Adipocyte (in vitro differentiated cells): ENCODE measurements around the gene TEX12.

Source experiments
- DNase-seq: peaks from one replicate; pipeline ENCODE4 v3.0.0-alpha.2; 2015; ENCODE audit warnings: low read depth
- H3K27me3 ChIP-seq: replicated peaks from 2 replicates; pipeline ENCODE4 v1.7.0; 2013; ENCODE audit warnings: mild to moderate bottlenecking, low read length, moderate library complexity; ENCODE audit not compliant: control insufficient read depth, insufficient read depth
- H3K36me3 ChIP-seq: 2 replicates; pipeline ENCODE4 v1.7.0; 2013; ENCODE audit warnings: low read length, mild to moderate bottlenecking, moderate library complexity; ENCODE audit not compliant: control insufficient read depth, insufficient read depth, severe bottlenecking
- H3K4me1 ChIP-seq: 2 replicates; pipeline ENCODE4 v1.7.0; 2013; ENCODE audit warnings: mild to moderate bottlenecking, low read length, moderate library complexity; ENCODE audit not compliant: control insufficient read depth, insufficient read depth
- H3K4me3 ChIP-seq: 2 replicates; pipeline ENCODE4 v1.7.0; 2013; ENCODE audit warnings: mild to moderate bottlenecking, low read length, moderate library complexity
- H3K9ac ChIP-seq: 2 replicates; pipeline ENCODE4 v1.7.0; 2013; ENCODE audit warnings: mild to moderate bottlenecking, low read length, moderate library complexity
- H3K9me3 ChIP-seq: 2 replicates; pipeline ENCODE4 v1.7.0; 2013; ENCODE audit warnings: mild to moderate bottlenecking, low read length, moderate library complexity; ENCODE audit not compliant: control insufficient read depth

Gene TEX12, protein sequence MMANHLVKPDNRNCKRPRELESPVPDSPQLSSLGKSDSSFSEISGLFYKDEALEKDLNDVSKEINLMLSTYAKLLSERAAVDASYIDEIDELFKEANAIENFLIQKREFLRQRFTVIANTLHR

DNA sequence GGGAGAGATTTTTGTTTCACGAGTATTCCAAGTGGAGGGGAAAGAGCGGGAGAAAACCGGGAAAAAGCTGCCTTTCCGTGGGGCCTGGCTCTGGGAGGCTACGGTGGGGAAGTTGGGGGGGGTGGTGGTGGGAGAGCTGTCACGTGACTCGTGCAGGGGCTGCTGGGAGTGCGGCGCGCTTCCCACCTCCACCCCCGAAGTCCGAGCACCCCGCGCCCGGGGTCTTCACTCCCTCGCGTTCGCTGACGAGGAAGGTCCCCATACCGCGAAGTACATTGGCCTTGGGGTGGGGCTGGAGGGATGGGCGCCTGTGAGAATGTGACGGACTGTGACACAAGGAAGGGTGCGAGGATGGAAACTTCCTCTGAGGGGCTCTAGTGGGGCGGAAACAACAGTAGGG is at the start of gene TEX12:
Gene TEX12 (plus strand): TSS at position 228 of the 400 bp plus-strand sequence. CDS start 1,897 bp downstream, outside the sequence.
- Histone ChIP-seq H3K36me3 (no peaks in the 10 kb centered on the region), H3K27me3 (no peaks in the 10 kb centered on the region), H3K4me1 (peaks cover 8% of the 10 kb centered on the region), H3K4me3 (no peak within 1 kb of the TSS), H3K9ac (peak within 1 kb of the TSS; percentile 49), H3K9me3 (no peaks in the 10 kb centered on the region)
- DNase-seq = no peak

DNA sequence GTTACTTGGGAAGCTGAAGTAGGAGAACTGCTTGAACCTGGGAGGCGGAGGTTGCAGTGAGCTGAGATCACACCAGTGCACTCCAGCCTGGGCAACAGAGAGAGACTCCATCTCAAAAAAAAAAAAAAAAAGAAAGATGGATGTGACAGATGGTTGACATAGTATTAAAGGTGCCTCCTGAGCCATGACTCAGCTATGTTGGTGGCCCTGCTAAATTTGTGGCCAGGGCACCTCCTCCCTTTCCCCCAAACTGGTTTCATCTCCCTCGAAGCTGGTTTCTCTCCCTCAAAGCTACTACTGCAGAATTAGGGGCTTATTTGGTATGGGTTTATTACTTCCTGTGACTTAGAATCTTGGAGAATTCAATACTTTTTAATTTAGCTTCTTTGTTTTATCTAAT is 49.0 kb upstream of the TEX12 start:
- DNase-seq = no peak

DNA sequence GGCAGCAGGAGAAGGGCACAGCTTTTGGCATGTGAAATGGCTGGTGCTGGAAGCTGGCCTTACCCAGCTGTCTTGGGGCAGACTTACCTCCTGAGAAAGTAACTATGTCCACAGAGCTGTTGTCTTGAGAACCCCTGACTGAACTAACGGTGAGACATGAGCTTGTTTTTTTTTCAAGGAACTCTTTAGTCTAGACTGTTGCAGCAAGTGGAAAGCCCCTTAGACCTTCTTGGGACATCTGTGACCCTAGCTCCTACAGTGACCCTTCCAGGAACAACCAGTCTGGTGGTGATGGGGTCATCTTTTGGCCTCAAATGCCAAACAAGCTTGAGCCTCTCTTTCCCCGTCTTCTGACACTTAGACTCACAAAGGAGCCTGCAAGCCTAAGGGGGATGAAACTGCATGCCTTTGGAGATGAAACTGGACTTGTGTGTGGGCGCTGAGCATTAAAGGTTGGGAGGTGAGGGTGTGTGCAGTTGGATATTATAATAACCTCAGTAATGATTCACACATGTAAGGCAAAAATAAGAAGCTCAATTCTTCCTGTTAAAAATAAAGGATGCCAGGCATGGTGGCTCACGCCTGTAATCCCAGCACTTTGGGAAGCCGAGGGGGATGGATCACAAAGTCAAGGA is 45.1 kb upstream of the TEX12 start:
- DNase-seq = no peak
- no peaks in the 10 kb centered on the region for H3K27me3 ChIP-seq
- H3K4me3 ChIP-seq = no peak overlapping the region
- no peaks in the 10 kb centered on the region for H3K36me3 ChIP-seq
- no peaks in the 10 kb centered on the region for H3K9me3 ChIP-seq
- H3K4me1 ChIP-seq = peaks cover 5% of the 10 kb centered on the region
- H3K9ac ChIP-seq = no peak overlapping the region

More for the DNA sequence above, 49.0 kb upstream of the TEX12 start:
- Histone ChIP-seq H3K4me1 (peaks cover 5% of the 10 kb centered on the region), H3K9ac (no peak overlapping the region), H3K4me3 (no peak overlapping the region), H3K9me3 (no peaks in the 10 kb centered on the region), H3K36me3 (no peaks in the 10 kb centered on the region), H3K27me3 (no peaks in the 10 kb centered on the region)

DNA sequence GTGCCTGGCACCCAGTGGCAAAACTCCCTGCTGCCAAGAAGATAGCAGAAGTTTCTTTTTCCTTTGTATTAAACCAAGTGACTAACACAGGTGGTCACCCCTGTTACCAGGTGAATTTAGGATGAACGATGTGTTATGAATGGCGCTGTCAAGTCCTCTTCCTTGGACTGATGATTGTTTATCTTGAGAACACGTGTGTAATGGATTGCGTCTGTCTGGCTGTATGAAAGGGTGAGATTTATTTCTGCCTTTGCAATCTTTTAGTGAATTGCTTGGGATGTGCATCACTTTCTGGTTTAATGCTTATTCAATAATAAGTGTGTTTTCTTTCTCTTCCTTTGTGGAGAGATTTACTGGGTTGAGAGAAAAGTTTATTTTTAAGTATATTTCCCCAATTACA is 44.0 kb upstream of the TEX12 start:
- Histone ChIP-seq H3K9ac (no peak overlapping the region), H3K9me3 (no peaks in the 10 kb centered on the region), H3K4me1 (peaks cover 5% of the 10 kb centered on the region), H3K4me3 (no peak overlapping the region), H3K27me3 (no peaks in the 10 kb centered on the region), H3K36me3 (no peaks in the 10 kb centered on the region)
- no peak for DNase-seq

DNA sequence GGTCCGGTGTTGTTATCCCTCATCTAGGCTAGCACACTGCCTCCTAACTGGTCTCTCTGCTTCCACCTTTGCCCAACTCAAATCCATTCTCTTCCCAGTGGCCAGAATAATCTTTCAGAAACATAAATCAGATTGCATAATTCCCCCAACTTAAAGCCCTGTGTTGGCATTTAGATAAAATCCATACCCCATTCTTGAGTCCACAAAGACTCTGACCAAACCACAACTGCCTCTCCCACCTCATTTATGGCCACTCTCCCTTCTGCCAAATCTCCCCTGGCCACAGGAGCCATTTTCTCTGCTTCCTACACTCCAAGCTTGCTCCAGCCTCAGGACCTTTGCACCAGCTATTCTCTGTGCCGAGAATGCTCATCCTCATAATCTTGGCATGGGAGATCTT is 40.1 kb upstream of the TEX12 start:
- DNase-seq = no peak
- Histone ChIP-seq H3K4me3 (no peak overlapping the region), H3K4me1 (peaks cover 5% of the 10 kb centered on the region), H3K36me3 (no peaks in the 10 kb centered on the region), H3K27me3 (no peaks in the 10 kb centered on the region), H3K9me3 (no peaks in the 10 kb centered on the region), H3K9ac (no peak overlapping the region)

DNA sequence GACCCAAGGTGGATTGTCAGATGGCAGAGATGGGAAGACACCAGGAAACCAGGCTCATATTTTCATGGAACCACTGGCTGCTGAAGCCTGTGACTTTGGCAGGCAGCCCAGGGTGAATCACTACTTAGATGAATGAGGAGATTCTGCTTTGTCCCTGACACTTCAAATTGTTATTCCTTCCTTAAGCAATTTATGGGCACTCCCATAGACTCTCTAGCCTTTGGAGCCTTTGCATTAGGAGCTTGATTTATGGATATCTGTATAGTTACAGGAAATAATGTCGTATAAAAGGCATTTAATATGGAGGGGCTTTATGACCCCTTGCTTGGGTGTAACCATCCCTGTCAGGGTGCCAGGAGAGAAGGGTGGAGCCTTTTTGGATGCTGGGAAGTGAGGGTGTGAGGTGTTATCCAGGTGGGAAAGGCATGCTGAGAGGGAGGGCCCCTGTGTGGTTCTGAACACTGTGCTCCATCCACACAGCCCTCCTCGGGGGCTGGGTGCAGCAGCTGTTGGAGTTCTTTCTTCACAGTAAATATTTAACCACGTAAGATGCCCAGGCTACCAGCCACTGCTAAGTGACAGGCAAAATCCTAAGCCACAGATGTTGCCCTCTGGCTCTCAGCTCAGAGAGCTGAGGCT is 38.6 kb upstream of the TEX12 start:
- H3K9me3 ChIP-seq = no peaks in the 10 kb centered on the region
- peak; percentile 64 for DNase-seq
- H3K9ac ChIP-seq = no peak overlapping the region
- H3K4me3 ChIP-seq = no peak overlapping the region
- no peaks in the 10 kb centered on the region for H3K27me3 ChIP-seq
- H3K4me1 ChIP-seq = peaks cover 5% of the 10 kb centered on the region
- no peaks in the 10 kb centered on the region for H3K36me3 ChIP-seq

DNA sequence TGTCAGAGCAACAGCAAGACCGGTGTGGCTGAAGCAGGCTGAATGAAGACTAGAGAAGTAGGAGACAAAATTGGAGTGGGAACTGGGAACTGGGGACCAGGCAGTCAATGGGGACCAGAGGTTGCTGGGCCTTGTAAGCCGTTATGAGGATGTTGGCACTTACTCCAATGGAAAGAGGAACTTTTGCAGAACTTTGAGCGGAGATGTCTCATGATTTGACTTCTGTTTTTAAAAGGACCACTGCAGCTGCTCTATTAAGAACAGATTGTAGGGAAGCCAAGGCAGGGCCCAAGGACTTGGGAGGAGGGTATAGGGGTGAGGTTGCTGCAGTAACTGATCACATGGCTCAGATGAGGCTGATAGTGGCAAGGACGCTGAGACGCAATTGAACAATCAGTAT is 37.5 kb upstream of the TEX12 start:
- Histone ChIP-seq H3K9me3 (no peaks in the 10 kb centered on the region), H3K27me3 (no peaks in the 10 kb centered on the region), H3K9ac (no peak overlapping the region), H3K36me3 (no peaks in the 10 kb centered on the region), H3K4me3 (no peak overlapping the region), H3K4me1 (peaks cover 5% of the 10 kb centered on the region)
- no peak for DNase-seq

DNA sequence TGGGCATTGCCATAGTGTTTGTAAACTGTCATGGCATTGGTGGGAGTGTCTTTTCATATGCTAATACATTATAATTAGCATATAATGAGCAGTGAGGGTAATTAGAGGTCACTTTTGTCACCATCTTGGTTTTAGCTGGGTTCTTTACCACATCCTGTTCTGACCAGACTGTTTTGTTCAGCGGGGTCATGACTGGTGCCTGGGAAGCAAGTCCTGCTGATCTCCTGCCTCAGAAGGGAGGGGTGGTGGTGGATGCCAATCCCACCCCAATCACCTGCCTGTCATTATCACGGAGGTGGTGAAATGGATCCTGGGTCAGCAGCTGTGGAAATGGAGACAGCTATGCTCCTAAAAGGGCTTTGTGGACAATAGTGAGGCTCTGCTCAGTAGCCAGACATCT is 34.4 kb upstream of the TEX12 start:
- H3K4me1 ChIP-seq = peaks cover 5% of the 10 kb centered on the region
- H3K27me3 ChIP-seq = no peaks in the 10 kb centered on the region
- no peak for DNase-seq
- H3K9ac ChIP-seq = no peak overlapping the region
- H3K36me3 ChIP-seq = no peaks in the 10 kb centered on the region
- H3K4me3 ChIP-seq = no peak overlapping the region
- H3K9me3 ChIP-seq = no peaks in the 10 kb centered on the region

DNA sequence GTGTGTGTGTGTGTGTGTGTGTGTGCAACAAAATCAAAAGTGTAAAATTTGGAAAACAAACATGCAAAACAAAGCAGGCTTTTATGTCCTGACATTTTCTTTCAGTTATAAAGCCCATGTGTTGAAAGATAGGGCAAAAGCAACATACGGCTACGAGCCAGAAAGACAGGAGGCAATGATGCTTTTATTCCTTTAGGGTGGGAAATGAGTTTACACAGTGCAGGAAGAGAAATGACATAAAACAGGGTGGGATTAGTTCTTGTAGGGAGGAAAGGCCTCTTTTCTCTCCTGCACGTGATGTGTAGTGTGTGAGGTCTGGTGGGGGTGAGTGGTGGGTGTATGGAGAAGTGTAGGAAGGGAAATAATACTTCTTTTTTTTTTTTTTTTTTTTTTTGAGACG is 32.7 kb upstream of the TEX12 start:
- no peaks in the 10 kb centered on the region for H3K27me3 ChIP-seq
- H3K9ac ChIP-seq = no peak overlapping the region
- H3K9me3 ChIP-seq = no peaks in the 10 kb centered on the region
- H3K4me3 ChIP-seq = no peak overlapping the region
- H3K4me1 ChIP-seq = no peaks in the 10 kb centered on the region
- DNase-seq = no peak
- no peaks in the 10 kb centered on the region for H3K36me3 ChIP-seq

DNA sequence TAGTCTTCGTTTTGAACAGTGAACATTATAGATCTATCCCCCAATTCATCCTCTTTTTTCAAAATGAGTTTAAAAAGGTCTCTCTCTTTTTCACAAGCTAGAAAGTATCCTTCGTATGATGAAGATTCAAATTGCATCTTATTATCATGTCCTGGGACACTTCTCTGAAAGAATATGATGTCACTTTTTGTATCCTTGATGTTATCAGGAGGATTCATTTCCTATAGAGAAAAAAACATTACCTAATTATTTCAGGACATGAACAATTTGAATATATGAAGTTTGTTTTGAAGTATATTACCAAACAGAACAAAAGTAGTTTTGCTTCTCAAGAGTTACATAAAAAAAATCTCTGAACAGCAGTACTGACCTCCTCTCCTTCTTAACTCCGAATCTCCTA is 23.6 kb upstream of the TEX12 start:
- no peak for DNase-seq
- H3K27me3 ChIP-seq = no peaks in the 10 kb centered on the region
- peaks cover 5% of the 10 kb centered on the region for H3K9me3 ChIP-seq
- no peak overlapping the region for H3K9ac ChIP-seq
- no peak overlapping the region for H3K4me3 ChIP-seq
- no peaks in the 10 kb centered on the region for H3K36me3 ChIP-seq
- H3K4me1 ChIP-seq = no peaks in the 10 kb centered on the region

DNA sequence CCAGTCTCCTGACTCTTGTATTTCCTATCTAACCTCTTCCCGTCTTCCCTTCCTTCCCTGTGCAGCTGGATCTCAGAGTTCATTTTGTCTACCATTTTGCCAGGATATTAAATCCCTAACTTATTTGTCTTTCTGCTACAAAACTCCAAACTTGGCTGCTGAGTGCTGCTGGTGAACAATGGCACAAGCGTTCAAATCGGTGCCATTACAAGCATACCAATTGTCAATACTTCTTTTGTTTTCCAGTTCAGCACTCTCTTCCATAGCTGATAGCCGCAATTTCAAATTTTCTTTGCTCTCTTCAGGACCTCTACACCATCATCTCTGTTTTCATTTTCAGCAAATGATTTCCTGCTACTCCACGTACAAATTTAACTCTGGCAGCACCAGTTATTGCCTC is 16.7 kb upstream of the TEX12 start:
- Histone ChIP-seq H3K9me3 (no peaks in the 10 kb centered on the region), H3K36me3 (no peaks in the 10 kb centered on the region), H3K27me3 (no peaks in the 10 kb centered on the region), H3K4me1 (no peaks in the 10 kb centered on the region), H3K9ac (no peak overlapping the region), H3K4me3 (no peak overlapping the region)
- DNase-seq = no peak
